Stimulated activated CD4-positive, alpha-beta T cell treated with anti-CD3 and anti-CD28 coated beads, Interleukin-15, amount 100 ng/mL, for 48 hours (primary cell): ENCODE results near the gene CLUH.
A peak's percentile ranks its signal among the peaks of the same experiment; 100 is the strongest.

Experiments used
- DNase-seq, 2 donors: peaks; one replicate each; pipeline ENCODE4 v3.0.0-alpha.2; 2020; ENCODE audit warnings: low read depth in 2 of 2

CLUH gene, protein sequence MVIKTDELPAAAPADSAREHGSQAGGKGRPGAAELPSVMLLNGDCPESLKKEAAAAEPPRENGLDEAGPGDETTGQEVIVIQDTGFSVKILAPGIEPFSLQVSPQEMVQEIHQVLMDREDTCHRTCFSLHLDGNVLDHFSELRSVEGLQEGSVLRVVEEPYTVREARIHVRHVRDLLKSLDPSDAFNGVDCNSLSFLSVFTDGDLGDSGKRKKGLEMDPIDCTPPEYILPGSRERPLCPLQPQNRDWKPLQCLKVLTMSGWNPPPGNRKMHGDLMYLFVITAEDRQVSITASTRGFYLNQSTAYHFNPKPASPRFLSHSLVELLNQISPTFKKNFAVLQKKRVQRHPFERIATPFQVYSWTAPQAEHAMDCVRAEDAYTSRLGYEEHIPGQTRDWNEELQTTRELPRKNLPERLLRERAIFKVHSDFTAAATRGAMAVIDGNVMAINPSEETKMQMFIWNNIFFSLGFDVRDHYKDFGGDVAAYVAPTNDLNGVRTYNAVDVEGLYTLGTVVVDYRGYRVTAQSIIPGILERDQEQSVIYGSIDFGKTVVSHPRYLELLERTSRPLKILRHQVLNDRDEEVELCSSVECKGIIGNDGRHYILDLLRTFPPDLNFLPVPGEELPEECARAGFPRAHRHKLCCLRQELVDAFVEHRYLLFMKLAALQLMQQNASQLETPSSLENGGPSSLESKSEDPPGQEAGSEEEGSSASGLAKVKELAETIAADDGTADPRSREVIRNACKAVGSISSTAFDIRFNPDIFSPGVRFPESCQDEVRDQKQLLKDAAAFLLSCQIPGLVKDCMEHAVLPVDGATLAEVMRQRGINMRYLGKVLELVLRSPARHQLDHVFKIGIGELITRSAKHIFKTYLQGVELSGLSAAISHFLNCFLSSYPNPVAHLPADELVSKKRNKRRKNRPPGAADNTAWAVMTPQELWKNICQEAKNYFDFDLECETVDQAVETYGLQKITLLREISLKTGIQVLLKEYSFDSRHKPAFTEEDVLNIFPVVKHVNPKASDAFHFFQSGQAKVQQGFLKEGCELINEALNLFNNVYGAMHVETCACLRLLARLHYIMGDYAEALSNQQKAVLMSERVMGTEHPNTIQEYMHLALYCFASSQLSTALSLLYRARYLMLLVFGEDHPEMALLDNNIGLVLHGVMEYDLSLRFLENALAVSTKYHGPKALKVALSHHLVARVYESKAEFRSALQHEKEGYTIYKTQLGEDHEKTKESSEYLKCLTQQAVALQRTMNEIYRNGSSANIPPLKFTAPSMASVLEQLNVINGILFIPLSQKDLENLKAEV (N-terminal part only)

GRCh38 chr17:2711608-2712299 lies at the start of gene CLUH:
Gene CLUH, minus strand, starts transcription at chr17:2711764. Its CDS starts 103 bp downstream, at chr17:2711661.
- peak; percentile 93 to 96 for DNase-seq

DNA sequence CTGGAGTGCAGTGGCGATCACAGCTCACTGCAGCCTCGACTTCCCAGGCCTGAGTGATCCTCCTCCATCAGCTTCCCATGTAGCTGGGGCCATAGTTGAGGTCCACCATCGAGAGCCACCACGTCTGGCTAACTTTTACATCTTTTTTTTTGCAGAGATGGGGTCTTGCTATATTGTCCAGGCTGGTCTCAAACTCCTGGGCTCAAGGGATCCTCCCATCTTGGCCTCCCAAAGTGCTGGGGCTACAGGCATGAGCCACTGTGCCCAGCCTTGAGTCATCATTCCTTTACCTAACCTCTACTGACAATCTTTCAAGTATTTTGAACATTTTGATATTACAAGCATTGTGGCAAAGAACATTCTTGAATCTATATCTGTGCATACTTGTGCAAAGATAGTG lies 47.3 kb upstream of the CLUH start:
- no peak for DNase-seq

DNA sequence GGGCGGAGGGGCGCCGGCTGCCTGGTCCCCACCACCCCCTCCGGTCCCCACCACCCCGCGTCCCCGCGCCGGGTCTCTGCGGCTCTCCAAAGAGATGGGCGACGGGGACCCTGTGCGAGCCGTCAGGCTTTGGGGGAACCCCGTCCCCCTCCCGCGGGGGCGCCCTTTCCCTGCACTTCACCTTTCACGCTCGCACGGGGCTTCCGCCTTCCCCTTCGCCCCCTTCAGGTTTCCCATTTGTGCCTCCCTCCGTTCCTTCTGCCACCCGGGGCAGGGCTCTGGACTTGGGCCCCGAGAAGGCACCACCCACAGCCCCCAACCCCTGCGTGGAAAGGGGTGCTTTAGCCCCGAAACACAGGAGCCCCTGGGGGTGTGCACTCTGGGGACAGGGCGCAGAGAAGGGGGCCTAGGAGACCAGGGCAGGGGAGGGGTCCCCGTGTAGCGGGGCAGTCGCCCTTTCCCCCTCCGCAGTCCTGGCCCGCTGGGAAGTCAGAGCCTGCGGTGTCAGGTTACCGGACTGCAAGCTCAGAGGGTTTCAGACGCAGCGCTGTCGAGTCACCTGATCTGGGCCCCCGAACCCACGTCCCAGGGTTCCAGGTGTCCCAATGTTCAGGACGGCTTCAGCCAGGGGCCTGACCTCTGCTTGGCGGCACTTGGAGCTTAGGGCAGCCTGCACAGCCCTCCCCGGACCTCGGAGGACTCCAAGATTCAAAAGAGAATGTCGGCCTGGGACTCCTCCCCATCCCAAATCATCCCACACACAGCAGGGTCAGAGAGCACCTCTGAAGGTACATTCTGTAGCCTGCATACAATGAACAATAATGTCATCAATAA lies 44.5 kb upstream of the CLUH start:
- DNase-seq, result no peak

GRCh38 chr17:2751491-2751890 lies 39.9 kb upstream of the CLUH start:
- DNase-seq, result no peak

- DNase-seq, result no peak
Observed at GRCh38 chr17:2750721-2751120, 39.2 kb upstream of the CLUH start.

GRCh38 chr17:2749784-2750181 lies 38.2 kb upstream of the CLUH start:
- peak; percentile 26 to 57 for DNase-seq

- DNase-seq, result no peak
Observed at GRCh38 chr17:2749058-2749783, 37.7 kb upstream of the CLUH start, which contains the start of gene CCDC92B. Gene CCDC92B, minus strand, starts transcription at chr17:2749652. Its CDS starts 14,507 bp downstream, at chr17:2735145.

GRCh38 chr17:2745317-2746037 lies 33.9 kb upstream of the CLUH start:
- DNase-seq, result no peak

DNA sequence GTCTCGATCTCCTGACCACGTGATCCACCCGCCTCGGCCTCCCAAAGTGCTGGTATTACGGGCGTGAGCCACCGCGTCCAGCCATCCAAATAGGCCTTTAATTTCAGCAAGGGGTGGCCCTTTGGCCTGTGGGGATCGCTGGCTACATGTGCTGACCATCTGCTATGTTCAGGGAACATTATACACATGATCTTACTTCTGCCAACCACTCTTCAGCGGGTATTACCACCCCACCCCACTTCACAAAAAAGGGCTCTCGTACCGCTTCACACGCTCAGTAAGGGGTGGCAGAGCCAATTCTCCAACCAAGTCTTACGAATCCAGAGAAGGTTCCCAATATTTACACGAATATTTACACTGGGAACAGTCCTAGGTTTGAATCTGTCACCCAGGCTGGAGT lies 26.1 kb upstream of the CLUH start:
- DNase-seq, result no peak

- DNase-seq, result no peak
Observed at GRCh38 chr17:2736956-2737355, 25.4 kb upstream of the CLUH start.

GRCh38 chr17:2735896-2736295 lies 24.3 kb upstream of the CLUH start:
- DNase-seq, result no peak

GRCh38 chr17:2734939-2735338 lies 23.4 kb upstream of the CLUH start:
- no peak for DNase-seq

GRCh38 chr17:2731807-2732206 lies 20.2 kb upstream of the CLUH start:
- DNase-seq, result no peak

GRCh38 chr17:2730764-2731353 lies 19.3 kb upstream of the CLUH start:
- no peak for DNase-seq

DNA sequence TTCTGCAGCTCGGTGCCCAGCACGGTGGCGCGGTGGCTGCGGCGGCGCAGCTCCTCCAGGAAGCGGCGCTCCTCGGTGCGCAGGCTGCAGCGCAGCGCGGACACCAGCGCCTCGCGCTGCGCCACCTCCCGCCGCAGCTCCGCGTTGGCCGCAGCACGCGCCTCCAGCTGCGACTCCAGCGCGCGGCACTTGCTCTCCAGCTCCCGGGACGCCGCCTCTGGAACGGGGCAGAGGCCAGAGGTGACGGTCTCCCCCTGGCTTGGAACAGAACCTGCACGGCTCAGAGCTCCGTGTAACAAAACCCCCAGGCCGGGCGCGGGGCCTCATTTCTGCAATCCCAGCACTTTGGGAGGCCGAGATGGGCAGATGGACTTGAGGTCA lies 13.2 kb upstream of the CLUH start:
- peak in 1 of 2 donors; percentile 27 for DNase-seq

- DNase-seq, result no peak
Observed at GRCh38 chr17:2723997-2724783, 12.6 kb upstream of the CLUH start.

DNA sequence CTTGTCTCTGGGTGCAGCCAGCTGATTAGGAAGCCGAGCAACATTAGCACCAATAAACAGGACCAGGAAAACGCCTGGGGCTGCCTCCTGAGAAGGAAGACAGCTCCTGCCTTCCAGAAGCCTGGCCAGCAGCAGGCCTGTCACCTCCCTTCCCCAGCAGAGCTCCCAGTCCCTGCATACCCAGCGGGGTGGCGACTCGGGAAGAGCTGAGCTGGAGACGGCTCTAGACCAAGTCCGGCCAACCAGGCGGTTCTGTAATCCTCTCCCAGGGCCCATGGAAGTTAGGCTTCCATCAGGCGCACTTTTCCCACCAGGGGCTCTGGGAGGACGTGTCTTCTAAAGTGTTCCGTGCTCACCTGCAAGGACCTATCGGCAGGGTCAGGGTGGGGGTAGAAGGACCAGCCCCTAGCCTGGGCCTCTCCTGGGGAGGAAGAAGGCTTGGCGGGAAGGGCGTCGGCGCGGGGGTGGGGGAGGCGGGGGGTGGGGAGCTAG lies 12.0 kb upstream of the CLUH start:
- no peak for DNase-seq

DNA sequence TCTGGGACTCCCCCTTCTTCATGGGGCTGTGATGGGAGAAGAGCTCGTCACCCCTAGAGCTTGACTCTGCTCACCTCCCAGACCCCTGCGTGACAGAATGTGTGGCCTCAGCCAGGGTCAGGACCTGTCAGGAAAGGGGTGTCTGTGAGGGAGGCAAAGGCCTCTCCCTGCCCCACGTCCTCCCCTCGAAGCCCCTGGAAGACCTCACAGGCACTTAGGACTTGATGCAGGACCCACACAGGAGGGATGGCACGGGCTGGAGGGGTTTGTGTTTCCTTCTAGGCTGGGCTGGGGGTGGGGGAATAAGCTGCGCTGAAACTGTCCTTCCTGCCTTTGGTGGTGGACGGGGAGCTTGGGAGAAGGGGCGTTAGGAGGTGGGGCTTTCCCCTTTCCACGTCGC lies 11.0 kb upstream of the CLUH start:
- no peak for DNase-seq
